ENCODE data around the gene TRIM3.

DNA sequence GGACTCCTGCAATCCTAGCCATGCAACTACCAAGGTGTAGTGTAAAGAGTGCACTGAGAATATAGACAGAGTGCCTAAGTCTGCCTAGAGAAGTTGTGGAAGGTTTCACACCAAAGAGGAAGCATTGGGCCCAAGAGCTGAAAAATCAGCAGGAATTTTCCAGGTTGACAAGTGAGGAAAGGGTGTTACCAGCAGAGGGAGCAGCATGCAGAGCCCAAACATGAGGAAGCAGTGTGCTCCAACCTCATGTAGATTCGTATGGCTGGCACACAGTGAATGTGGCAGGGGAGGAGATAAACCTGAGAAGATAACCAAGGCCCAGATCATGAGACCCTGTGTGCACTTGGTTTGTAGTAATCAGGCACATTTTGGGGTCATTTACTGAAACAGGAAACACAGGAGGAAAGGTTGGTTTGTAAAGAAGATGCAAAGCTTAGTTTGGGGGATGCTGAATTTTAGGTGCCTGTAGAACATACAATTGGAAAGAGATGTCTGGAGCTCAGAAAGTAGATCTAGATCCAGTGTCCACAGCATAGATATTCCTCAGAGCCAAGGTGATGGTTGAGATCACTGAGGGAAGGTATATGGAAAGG, 34.7 kb downstream of the TRIM3 start:
- TF ChIP-seq CTCF (conservative IDR thresholded peaks at IDR 0.05 in 1 of 2, IDR thresholded peaks at IDR 0.05 in 1 of 2; ENCODE audit: extremely low read depth in 1 of 2, insufficient read depth in 1 of 2, low read depth in 1 of 2, low read length in 2 of 2) (peak; percentile 71 to 86), EZH2 (IDR thresholded peaks at IDR 0.05; ENCODE audit: borderline replicate concordance, low read length) (no peak)
